K562 (cell line): ENCODE measurements around the gene HAGHL. TPM values are rescaled to one million over a fixed set of nuclear protein-coding genes. Genes with fewer than 3 reads are reported as not detected.

Experiments used
- ARID2 ChIP-seq: fragments of 450-650 bp; IDR thresholded peaks from 2 replicates; pipeline ENCODE4 v1.6.1; 2017; ENCODE audit warnings: antibody characterized with exemption, mild to moderate bottlenecking
- FOXJ3 ChIP-seq: sonication (generic); formaldehyde crosslinking; IDR thresholded peaks from 2 replicates; pipeline ENCODE4 v1.4.0; 2020; ENCODE audit warnings: mild to moderate bottlenecking, missing genetic modification reagents
- HDAC2 ChIP-seq: fragments of 450-650 bp; IDR thresholded peaks from 2 replicates; pipeline ENCODE4 v1.6.1; 2016; ENCODE audit warnings: mild to moderate bottlenecking
- KDM5B ChIP-seq: fragments of 200-600 bp; sonication (generic); IDR thresholded peaks from 2 replicates; pipeline ENCODE4 v1.6.1; 2012; ENCODE audit warnings: low read depth, mild to moderate bottlenecking, moderate library complexity, low read length, control low read depth, inconsistent platforms; ENCODE audit not compliant: insufficient replicate concordance
- RBFOX2 ChIP-seq: fragments of 200-400 bp; formaldehyde crosslinking; IDR thresholded peaks from 2 replicates; pipeline ENCODE4 v1.6.1; 2017; ENCODE audit warnings: low read depth, mild to moderate bottlenecking, low read length, moderate library complexity
- STAT5A ChIP-seq: IDR thresholded peaks from 2 replicates; pipeline ENCODE4 v1.6.1; 2012; ENCODE audit warnings: low read length, inconsistent platforms, borderline replicate concordance
- TCF15 ChIP-seq: fragments of 250-450 bp; sonication (Bioruptor Pico); IDR thresholded peaks from 2 replicates; pipeline ENCODE4 v1.8.0; 2022; ENCODE audit warnings: moderate library complexity, mild to moderate bottlenecking, inconsistent platforms
- THAP12 ChIP-seq: fragments of 250-450 bp; sonication (Bioruptor Pico); IDR thresholded peaks from 2 replicates; pipeline ENCODE4 v1.9.0; 2021; ENCODE audit warnings: mild to moderate bottlenecking, inconsistent platforms
- ZNF77 ChIP-seq: fragments of 250-450 bp; sonication (Bioruptor Pico); IDR thresholded peaks from 2 replicates; pipeline ENCODE4 v1.5.0; 2020
- polyA plus RNA-seq, 8 experiments: library from polyadenylated mRNA; depleted of rRNA in 4 of 8; stranded (reverse) in 5 of 8; unstranded in 3 of 8; fragments of >200 nt; fragmentation: Nextera tagmentation in 2 of 8; fragmentation: Illumina TruSeq in 1 of 8; extraction: Ambion mirVana in 2 of 8; extraction: Trizol in 1 of 8; gene quantifications; 2 replicates each; pipeline versions ENCODE4 v1.2.1 to v1.2.3, GENCODE V29; 2011 to 2014; ENCODE audit warnings: inconsistent platforms in 1 of 8, missing spikeins in 1 of 8
- total RNA-seq, 7 experiments: library from RNA; depleted of rRNA in 6 of 7; stranded (reverse); fragments of >200 nt in 6 of 7; fragmentation: Illumina TruSeq in 2 of 7; extraction: Trizol in 2 of 7; gene quantifications; 2 replicates each; pipeline versions ENCODE4 v1.2.1 to v1.2.3, GENCODE V29; 2011 to 2021; ENCODE audit warnings: low replicate concordance in 1 of 7
- TF ChIP-seq, protein P1 (sequence below), 2 experiments: fragments of 450-650 bp in 1 of 2; IDR thresholded peaks; 2 replicates each; pipeline ENCODE4 v1.6.1; 2011 to 2017; ENCODE audit warnings: low read depth in 2 of 2, antibody characterized with exemption in 1 of 2, borderline replicate concordance in 1 of 2, low read length in 1 of 2, mild to moderate bottlenecking in 1 of 2, mixed read lengths in 1 of 2; ENCODE audit not compliant: control insufficient read depth in 1 of 2

HAGHL gene
- total and polyA plus RNA-seq, 9 of the 15 experiments (the other 6 are each of a cell fraction or from before 2014, with no cell fraction given): 0.31 to 83.4 (median 20.7) TPM

DNA sequence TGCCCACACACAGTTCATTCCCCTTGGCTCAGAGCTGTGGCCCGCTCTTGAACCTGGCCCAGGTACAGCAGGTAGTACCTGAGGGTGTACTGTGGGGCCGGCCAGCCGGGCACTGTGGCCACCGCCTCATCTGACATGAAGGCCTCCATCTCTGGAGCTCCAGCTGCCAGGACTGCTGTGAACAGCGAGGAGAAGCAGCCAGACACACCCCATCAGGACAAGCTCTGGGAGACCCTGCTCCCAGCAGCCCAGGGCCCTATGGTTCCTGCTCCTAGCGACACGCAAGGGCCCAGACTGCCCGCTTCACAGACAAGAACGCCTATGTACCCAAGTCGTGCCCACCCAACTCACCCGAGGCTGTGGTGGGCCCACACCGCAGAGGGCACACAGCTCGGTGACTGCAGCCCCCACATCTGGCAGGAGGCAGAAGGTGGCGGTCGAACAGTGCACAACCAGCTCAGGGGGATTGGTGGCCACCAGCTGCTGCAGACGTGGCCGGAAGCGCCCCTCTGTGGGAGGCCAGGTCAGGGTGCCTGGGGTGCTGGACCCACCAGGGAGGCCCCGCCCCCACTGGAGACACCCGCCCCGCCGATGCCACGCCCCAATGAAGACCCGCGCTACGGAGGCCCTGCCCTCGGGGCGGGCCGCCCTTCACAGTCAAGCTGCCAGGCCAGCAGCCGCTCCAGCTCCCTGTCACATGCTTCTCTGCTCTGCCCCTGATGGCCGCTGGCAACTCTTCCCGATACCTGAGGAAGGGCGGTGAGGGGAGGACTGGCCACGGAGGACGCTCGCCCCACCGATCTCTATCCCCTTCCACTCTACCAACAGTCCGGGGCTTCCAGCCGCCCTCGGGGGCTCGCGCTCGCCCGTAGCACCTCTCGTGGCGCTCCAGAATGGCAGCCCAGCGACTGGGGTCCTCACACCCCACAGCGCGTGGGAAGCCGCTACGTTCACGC is 47.8 kb upstream of the HAGHL start (continued):
- TF ChIP-seq THAP12: 0 out of 2 replicates have a peak, but pooled peaks have one; percentile 9
- TF ChIP-seq, protein P1, sequence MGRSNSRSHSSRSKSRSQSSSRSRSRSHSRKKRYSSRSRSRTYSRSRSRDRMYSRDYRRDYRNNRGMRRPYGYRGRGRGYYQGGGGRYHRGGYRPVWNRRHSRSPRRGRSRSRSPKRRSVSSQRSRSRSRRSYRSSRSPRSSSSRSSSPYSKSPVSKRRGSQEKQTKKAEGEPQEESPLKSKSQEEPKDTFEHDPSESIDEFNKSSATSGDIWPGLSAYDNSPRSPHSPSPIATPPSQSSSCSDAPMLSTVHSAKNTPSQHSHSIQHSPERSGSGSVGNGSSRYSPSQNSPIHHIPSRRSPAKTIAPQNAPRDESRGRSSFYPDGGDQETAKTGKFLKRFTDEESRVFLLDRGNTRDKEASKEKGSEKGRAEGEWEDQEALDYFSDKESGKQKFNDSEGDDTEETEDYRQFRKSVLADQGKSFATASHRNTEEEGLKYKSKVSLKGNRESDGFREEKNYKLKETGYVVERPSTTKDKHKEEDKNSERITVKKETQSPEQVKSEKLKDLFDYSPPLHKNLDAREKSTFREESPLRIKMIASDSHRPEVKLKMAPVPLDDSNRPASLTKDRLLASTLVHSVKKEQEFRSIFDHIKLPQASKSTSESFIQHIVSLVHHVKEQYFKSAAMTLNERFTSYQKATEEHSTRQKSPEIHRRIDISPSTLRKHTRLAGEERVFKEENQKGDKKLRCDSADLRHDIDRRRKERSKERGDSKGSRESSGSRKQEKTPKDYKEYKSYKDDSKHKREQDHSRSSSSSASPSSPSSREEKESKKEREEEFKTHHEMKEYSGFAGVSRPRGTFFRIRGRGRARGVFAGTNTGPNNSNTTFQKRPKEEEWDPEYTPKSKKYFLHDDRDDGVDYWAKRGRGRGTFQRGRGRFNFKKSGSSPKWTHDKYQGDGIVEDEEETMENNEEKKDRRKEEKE (IDR thresholded peaks at IDR 0.05; ENCODE audit: borderline replicate concordance in 1 of 2, control insufficient read depth in 1 of 2, low read depth in 2 of 2, low read length in 1 of 2): no peak
- peak; percentile 11; the same call in 1 of the 2 replicates for TF ChIP-seq HDAC2
- no peak for TF ChIP-seq FOXJ3
- no peak for TF ChIP-seq TCF15
- TF ChIP-seq ARID2: no peak
- TF ChIP-seq ZNF77 (CRISPR knock-in tag): no peak
- TF ChIP-seq STAT5A: no peak
- TF ChIP-seq KDM5B: peak; percentile 60
- TF ChIP-seq RBFOX2: peak; percentile 65
